Measurements from ENCODE around the gene CABLES1. TPM values are rescaled to one million over a fixed set of nuclear protein-coding genes. Genes with fewer than 3 reads are reported as not detected.

The CABLES1 gene
- polyA plus RNA-seq, 1 of the 3 experiments (the other 2 are of a cell fraction): 2.2 TPM

- Histone ChIP-seq H3K9me2 (no peaks in the 10 kb centered on the region), H3K4me1 (ENCODE audit: control insufficient read depth in 1 of 2, insufficient read depth in 2 of 2, low read depth in 1 of 2, low read length in 1 of 2) (peaks cover 22 to 25% of the 10 kb centered on the region in 2 experiments), H4K20me1 (ENCODE audit: insufficient read depth) (no peaks in the 10 kb centered on the region), H2AFZ (ENCODE audit: low read depth) (no peak overlapping the region), H3K79me2 (ENCODE audit: insufficient read depth) (peaks cover 26% of the 10 kb centered on the region), H3K9me3 (no peaks in the 10 kb centered on the region), H3K4me2 (no peak overlapping the region), H3K36me3 (replicated peaks in 1 of 2; ENCODE audit: control insufficient read depth in 1 of 2, insufficient read depth in 2 of 2, low read length in 1 of 2) (peaks cover 2 to 3% of the 10 kb centered on the region in 2 experiments), H3F3A (replicated peaks; ENCODE audit: insufficient read depth) (peaks cover 22% of the 10 kb centered on the region), H3K9ac (no peak overlapping the region), H3K27ac (ENCODE audit: low read depth in 2 of 2, low read length in 1 of 2) (no peak overlapping the region), H3K27me3 (ENCODE audit: insufficient read depth) (no peaks in the 10 kb centered on the region), H3K4me3 (ENCODE audit: low read depth in 2 of 2, low read length in 1 of 2) (no peak overlapping the region)
- ChIA-PET CTCF (no interaction called here), POLR2A (interaction anchor here (0.6 kb wide), 1 partner anchor 311 kb away, joined by 4 read pairs; no protein-coding TSS in a partner anchor)
- TF ChIP-seq ZBTB33 (IDR thresholded peaks at IDR 0.05; ENCODE audit: borderline replicate concordance, low read depth) (no peak), USF2 (IDR thresholded peaks at IDR 0.05; ENCODE audit: borderline replicate concordance, low read depth, low read length) (no peak), EP300 (IDR thresholded peaks at IDR 0.05; ENCODE audit: borderline replicate concordance in 1 of 2, low read depth in 1 of 2, low read length in 1 of 2) (no peak), GATA2 (CRISPR knock-in tag; IDR thresholded peaks at IDR 0.05) (no peak), JUND (IDR thresholded peaks at IDR 0.05) (no peak), ELF1 (IDR thresholded peaks at IDR 0.05) (no peak), SIN3A (IDR thresholded peaks at IDR 0.05; ENCODE audit: borderline replicate concordance, low read depth, low read length) (no peak)
- WGBS (ENCODE audit: low lambda C conversion rate): 90% methylated on average over 25 of the region's 25 CpGs
- no peak for DNase-seq
Observed at GRCh38 chr18:23189768-23190661, 54.7 kb downstream of the CABLES1 start.

GRCh38 chr18:23191232-23191631 is 55.9 kb downstream of the CABLES1 start:
- H3K9me2 ChIP-seq: no peaks in the 10 kb centered on the region
- CTCF ChIA-PET: interaction anchor here (2.1 to 2.2 kb wide), 2 partner anchors 10 to 57 kb away, joined by 6 read pairs; no protein-coding TSS in a partner anchor
- H3K4me2 ChIP-seq: no peak overlapping the region
- 88% methylated on average over 1 of the region's 1 CpG for WGBS (ENCODE audit: low lambda C conversion rate)
- peaks cover 16% of the 10 kb centered on the region for H3K79me2 ChIP-seq (ENCODE audit: insufficient read depth)
- TF ChIP-seq CHD2 (IDR thresholded peaks at IDR 0.05; ENCODE audit: low read length, partially characterized antibody) (no peak), SIN3A (IDR thresholded peaks at IDR 0.05; ENCODE audit: borderline replicate concordance, low read depth, low read length) (no peak), RAD21 (IDR thresholded peaks at IDR 0.05; ENCODE audit: low read length) (no peak), NRF1 (IDR thresholded peaks at IDR 0.05; ENCODE audit: low read depth, low read length) (no peak), REST (IDR thresholded peaks at IDR 0.05; ENCODE audit: low read depth, low read length) (no peak), ELF1 (IDR thresholded peaks at IDR 0.05) (no peak), TCF12 (IDR thresholded peaks at IDR 0.05) (no peak), GATA2 (CRISPR knock-in tag; IDR thresholded peaks at IDR 0.05) (no peak), RXRA (IDR thresholded peaks at IDR 0.05; ENCODE audit: borderline replicate concordance, low read depth) (no peak), CTCF (IDR thresholded peaks at IDR 0.05) (no peak), MAX (IDR thresholded peaks at IDR 0.05; ENCODE audit: low read depth) (no peak), POLR2AphosphoS5 (IDR thresholded peaks at IDR 0.05; ENCODE audit: low read depth, low read length) (no peak), RFX5 (IDR thresholded peaks at IDR 0.05; ENCODE audit: low read length) (no peak)
- H3K4me3 ChIP-seq (ENCODE audit: low read depth in 2 of 2, low read length in 1 of 2): no peak overlapping the region
- no peaks in the 10 kb centered on the region for H3K9me3 ChIP-seq
- H3K9ac ChIP-seq: no peak overlapping the region
- H2AFZ ChIP-seq (ENCODE audit: low read depth): no peak overlapping the region
- peaks cover 17 to 25% of the 10 kb centered on the region in 2 experiments for H3K4me1 ChIP-seq (ENCODE audit: control insufficient read depth in 1 of 2, insufficient read depth in 2 of 2, low read depth in 1 of 2, low read length in 1 of 2)
- H4K20me1 ChIP-seq (ENCODE audit: insufficient read depth): no peaks in the 10 kb centered on the region
- no peak overlapping the region for H3K27ac ChIP-seq (ENCODE audit: low read depth in 2 of 2, low read length in 1 of 2)
- H3F3A ChIP-seq (replicated peaks; ENCODE audit: insufficient read depth): peaks cover 22% of the 10 kb centered on the region
- peaks cover 2 to 6% of the 10 kb centered on the region in 2 experiments for H3K36me3 ChIP-seq (replicated peaks in 1 of 2; ENCODE audit: control insufficient read depth in 1 of 2, insufficient read depth in 2 of 2, low read length in 1 of 2)
- POLR2A ChIA-PET: no interaction called here
- no peak for DNase-seq
- no peaks in the 10 kb centered on the region for H3K27me3 ChIP-seq (ENCODE audit: insufficient read depth)
